NCI-H2081 treated with DMSO at 0.1 percent for 48 hours (cell line): Measurements from ENCODE around the gene ZNF816.
"Not testable (repeated sequence)": the region's sequence is repeated elsewhere in the genome, so short reads cannot be mapped to it uniquely, and the experiment has no call there.

ENCODE experiments used
- DNase-seq: peaks from one replicate; lab custom pipeline; 2025; lab: John Stamatoyannopoulos, UW

The ZNF816 gene

GRCh38 chr19:52962394-52963246 is at the start of gene ZNF816:
Gene ZNF816 (minus strand): TSS chr19:52962881. CDS start chr19:52956089, 6,792 bp downstream.
- peak; percentile 4 for DNase-seq

- no peak for DNase-seq
Measured at GRCh38 chr19:53012006-53012405, 49.3 kb upstream of the ZNF816 start.

GRCh38 chr19:53010494-53010893 is 47.8 kb upstream of the ZNF816 start:
- DNase-seq = no peak

GRCh38 chr19:53008061-53008778 is 45.5 kb upstream of the ZNF816 start:
- no peak for DNase-seq

GRCh38 chr19:53007606-53008005 is 44.9 kb upstream of the ZNF816 start:
- DNase-seq = no peak

GRCh38 chr19:53007200-53007599 is 44.5 kb upstream of the ZNF816 start:
- no peak for DNase-seq

- DNase-seq = no peak
Measured at GRCh38 chr19:53004242-53004641, 41.6 kb upstream of the ZNF816 start.

GRCh38 chr19:53002479-53002878 is 39.8 kb upstream of the ZNF816 start:
- no peak for DNase-seq

GRCh38 chr19:52997975-52998374 is 35.3 kb upstream of the ZNF816 start:
- DNase-seq = no peak

- no peak for DNase-seq
Measured at GRCh38 chr19:52995711-52996110, 33.0 kb upstream of the ZNF816 start.

GRCh38 chr19:52993342-52994178 is 30.9 kb upstream of the ZNF816 start:
- DNase-seq = no peak

- no peak for DNase-seq
Measured at GRCh38 chr19:52992109-52993004, 29.7 kb upstream of the ZNF816 start.

GRCh38 chr19:52991484-52991883 is 28.8 kb upstream of the ZNF816 start:
- DNase-seq = no peak

- DNase-seq = no peak
Measured at GRCh38 chr19:52990759-52991418, 28.2 kb upstream of the ZNF816 start.

- DNase-seq = no peak
Measured at GRCh38 chr19:52988506-52988905, 25.8 kb upstream of the ZNF816 start.

- no peak for DNase-seq
Measured at GRCh38 chr19:52987221-52987620, 24.5 kb upstream of the ZNF816 start.

- DNase-seq = not testable (repeated sequence)
Measured at GRCh38 chr19:52983167-52983566, 20.5 kb upstream of the ZNF816 start.

GRCh38 chr19:52981329-52981728 is 18.6 kb upstream of the ZNF816 start:
- DNase-seq = no peak

GRCh38 chr19:52967772-52968171 is 5.1 kb upstream of the ZNF816 start:
- no peak for DNase-seq

- no peak for DNase-seq
Measured at GRCh38 chr19:52963247-52963618, 552 bp upstream of the ZNF816 start.

GRCh38 chr19:52961981-52962380 is 700 bp downstream of the ZNF816 start:
- DNase-seq = no peak
